ENCODE data around the gene GARRE1. TPM values are rescaled to one million over a fixed set of nuclear protein-coding genes. Genes with fewer than 3 reads are reported as not detected.
"Not testable (repeated sequence)": the region's sequence is repeated elsewhere in the genome, so short reads cannot be mapped to it uniquely, and the experiment has no call there.

Gene GARRE1
- total RNA-seq, 1 donor from 2014 or later: 26.8 TPM

DNA sequence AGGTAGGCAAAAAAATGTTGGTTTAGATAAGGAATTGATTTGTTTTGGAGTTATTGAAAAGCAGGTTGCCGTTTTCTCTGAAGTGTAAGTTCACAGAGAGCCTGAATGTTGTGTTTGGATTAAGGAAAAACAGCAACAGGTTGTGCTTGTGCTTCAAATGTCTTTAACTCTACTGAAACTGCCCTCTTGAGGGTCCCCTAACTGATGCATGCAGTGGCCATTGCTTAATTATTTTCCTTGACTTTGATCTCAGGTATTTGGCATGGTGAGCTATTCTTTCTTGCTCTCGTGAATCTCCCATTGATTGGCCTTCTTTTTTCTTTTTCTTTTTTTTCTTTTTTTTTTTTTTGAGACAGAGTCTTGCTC, 3.2 kb downstream of the GARRE1 start:
- no peak for DNase-seq (ENCODE audit: low read depth in 2 of 2)

DNA sequence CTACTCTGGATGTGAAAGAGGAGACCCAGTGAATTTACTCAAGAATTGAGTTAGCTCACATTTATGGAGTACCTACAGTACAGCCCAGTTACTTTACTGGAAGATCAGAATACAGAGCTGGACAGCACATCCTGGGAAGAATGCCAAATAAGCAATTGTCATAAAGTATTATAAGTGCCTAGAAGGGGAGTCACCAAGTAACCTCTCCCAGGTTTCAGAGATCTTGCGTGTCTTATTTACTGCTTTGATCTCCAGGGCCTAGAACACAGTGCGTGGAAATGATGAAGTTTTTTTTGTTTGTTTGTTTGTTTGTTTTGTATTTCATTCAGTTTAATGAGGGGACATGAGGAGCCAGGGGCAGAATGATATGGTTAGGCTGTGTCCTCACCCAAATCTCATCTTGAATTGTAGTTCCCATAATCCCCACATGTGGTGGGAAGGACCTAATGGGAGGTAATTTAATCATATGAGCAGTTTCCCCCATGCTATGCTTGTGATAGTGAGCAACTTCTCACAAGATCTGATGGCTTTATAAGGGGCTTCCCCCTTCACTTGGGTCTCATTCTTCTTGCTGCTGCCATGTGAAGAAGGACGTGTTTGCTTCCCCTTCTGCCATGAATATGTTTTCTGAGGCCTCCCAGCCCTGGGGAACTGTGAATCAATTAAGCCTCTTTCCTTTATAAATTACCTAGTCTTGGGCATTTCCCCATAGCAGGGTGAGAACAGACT, 5.2 kb downstream of the GARRE1 start:
- peak in 1 of 2 donors; percentile 41 for DNase-seq (ENCODE audit: low read depth in 2 of 2)

DNA sequence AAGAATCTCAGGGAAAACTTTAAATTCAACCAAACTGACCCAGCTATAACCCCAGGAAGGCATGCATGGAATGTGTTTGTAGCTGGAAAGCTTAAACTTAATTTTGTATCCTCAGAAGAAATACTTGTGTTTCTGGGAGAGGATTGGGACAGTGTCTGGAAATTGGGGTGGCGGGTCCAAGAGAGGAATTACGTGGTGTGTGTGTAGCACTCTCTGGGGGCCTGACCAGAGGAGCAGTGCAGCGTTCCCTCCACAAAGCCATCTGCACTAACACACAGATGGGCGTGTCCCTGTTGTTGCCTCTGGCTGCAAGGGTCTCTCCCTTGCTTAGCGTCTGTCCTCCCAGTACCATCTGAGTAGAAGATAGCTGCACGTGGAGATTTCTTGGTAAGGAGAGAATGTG, 6.4 kb downstream of the GARRE1 start:
- no peak for DNase-seq (ENCODE audit: low read depth in 2 of 2)

GRCh38 chr19:34261334-34262109, 7.2 kb downstream of the GARRE1 start:
- no peak for DNase-seq (ENCODE audit: low read depth in 2 of 2)

- DNase-seq (ENCODE audit: low read depth in 2 of 2): no peak
Measured at GRCh38 chr19:34263745-34264237, 9.4 kb downstream of the GARRE1 start.

GRCh38 chr19:34265221-34265650, 10.9 kb downstream of the GARRE1 start:
- peak; percentile 33 to 34 for DNase-seq (ENCODE audit: low read depth in 2 of 2)

- DNase-seq (ENCODE audit: low read depth in 2 of 2): peak in 1 of 2 donors; percentile 42
Measured at GRCh38 chr19:34269081-34269480, 14.7 kb downstream of the GARRE1 start.

DNA sequence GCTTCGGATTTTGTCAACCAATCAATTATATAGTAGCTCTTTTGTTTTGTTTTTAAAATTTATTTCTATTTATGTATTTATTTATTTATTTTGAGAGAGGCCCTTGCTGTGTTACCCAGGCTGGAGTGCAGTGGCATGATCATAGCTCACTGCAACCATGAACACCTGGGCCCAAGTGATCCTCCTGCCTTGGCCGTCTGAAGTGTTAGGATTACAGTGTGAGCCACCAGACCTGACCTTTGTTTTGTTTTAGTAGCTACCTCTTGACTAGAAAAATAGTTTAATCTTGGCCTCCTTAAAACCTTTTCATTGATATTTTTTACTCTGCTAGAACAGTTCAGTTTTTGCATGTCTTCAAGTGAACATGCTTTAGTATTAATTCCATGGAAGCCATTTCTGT, 15.1 kb downstream of the GARRE1 start:
- DNase-seq (ENCODE audit: low read depth in 2 of 2): peak; percentile 18 to 38

DNA sequence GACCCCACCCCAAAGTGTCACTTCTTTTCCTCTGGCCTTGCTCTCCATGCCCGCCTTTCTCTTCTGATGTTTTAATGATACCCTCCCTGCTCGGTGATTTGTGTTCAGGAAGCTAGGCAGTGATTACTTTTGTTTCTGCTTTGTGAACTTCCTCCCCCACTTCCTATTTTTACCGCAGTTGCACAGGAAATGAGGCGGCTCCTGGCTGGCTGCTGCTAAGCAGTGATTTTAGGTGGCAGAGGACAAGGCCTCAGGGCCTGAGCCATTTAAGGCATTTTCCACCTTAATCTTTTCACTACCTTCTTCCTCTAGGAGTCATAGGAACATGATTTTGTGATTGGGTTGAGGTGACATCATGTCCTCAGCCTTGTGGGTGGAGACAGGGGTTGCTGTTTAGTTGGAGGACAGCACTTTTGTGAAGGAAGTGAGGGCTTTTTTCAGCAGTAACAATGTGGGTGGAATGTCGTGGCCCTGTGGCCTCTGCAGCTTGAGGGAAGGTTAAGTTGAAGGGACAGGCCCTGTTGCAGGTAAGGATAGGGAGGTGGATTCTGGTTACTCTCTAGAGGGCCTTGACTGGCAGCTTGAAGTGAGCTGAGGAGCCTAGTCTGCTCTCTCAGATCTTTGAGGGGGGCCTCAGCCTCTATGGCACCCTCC, 15.7 kb downstream of the GARRE1 start:
- peak; percentile 96 for DNase-seq (ENCODE audit: low read depth in 2 of 2)

GRCh38 chr19:34273121-34273520, 18.8 kb downstream of the GARRE1 start:
- DNase-seq (ENCODE audit: low read depth in 2 of 2): no peak

DNA sequence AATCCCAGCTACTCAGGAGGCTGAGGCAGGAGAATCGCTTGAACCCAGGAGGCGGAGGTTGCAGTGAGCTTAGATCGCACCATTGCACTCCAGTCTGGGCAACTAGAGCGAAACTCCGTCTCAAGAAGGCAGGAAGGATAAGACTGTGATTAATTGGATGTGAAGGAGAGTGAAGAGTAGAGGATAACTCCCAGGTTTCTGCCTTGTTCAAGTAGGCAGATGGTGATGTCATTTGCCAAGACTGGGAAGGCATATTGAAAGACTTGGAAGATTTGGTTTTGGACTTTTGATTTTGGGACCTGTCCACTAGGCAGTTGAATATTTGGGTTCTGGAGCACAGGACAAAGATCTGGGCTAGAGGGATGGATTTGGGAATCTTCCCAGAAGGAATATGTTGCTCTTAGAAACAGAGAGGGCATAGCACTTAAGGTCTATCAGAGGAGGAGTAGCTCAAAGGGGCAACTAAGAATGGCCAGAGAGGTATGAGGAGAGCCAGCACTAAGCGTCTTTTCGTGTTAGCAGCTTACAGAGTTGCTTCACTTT, 20.0 kb downstream of the GARRE1 start:
- peak in 1 of 2 donors; percentile 36 for DNase-seq (ENCODE audit: low read depth in 2 of 2)

- DNase-seq (ENCODE audit: low read depth in 2 of 2): peak; percentile 65 to 73
Measured at GRCh38 chr19:34274827-34275625, 20.7 kb downstream of the GARRE1 start.

DNA sequence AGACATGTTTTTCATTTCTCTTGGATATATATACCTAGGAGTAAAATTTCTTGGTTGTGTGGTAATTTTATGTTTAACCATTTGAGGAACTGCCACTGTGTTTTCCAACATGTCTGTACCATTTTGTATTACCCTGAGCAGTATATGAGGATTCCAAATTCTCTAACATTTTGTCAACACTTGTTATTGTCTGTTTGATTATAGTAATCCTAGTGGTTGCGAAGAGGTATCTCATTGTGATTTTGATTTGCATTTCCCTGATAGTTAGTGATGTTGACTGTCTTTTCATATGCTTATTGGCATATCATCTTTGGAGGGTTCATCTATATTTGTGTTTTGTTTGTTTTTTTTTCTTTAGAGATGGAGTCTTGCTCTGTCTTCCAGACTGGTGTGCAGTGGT, 21.4 kb downstream of the GARRE1 start:
- no peak for DNase-seq (ENCODE audit: low read depth in 2 of 2)

GRCh38 chr19:34276614-34277013, 22.3 kb downstream of the GARRE1 start:
- no peak for DNase-seq (ENCODE audit: low read depth in 2 of 2)

GRCh38 chr19:34277244-34277643, 22.9 kb downstream of the GARRE1 start:
- no peak for DNase-seq (ENCODE audit: low read depth in 2 of 2)

- DNase-seq (ENCODE audit: low read depth in 2 of 2): no peak
Measured at GRCh38 chr19:34278783-34279182, 24.4 kb downstream of the GARRE1 start.

DNA sequence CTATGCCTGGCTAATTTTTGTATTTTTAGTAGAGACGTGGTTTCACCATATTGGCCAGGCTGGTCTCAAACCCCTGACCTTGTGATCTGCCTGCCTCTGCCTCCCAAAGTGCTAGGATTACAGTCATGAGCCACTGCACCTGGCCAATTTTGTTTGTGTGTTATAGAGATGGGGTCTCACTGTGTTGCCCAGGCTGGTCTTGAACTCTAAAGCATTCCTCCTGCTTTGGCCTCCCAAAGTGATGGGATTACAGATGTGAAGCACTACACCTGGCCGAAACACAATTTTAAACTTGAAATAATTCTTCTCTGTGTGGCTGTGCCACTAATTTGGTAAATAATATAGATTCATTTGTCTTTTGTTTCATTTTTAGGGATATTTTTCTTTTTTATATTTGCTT, 27.1 kb downstream of the GARRE1 start:
- DNase-seq (ENCODE audit: low read depth in 2 of 2): not testable (repeated sequence)

- DNase-seq (ENCODE audit: low read depth in 2 of 2): peak; percentile 14 to 65
Measured at GRCh38 chr19:34282611-34283519, 28.5 kb downstream of the GARRE1 start.

- DNase-seq (ENCODE audit: low read depth in 2 of 2): no peak
Measured at GRCh38 chr19:34284505-34284904, 30.2 kb downstream of the GARRE1 start.

DNA sequence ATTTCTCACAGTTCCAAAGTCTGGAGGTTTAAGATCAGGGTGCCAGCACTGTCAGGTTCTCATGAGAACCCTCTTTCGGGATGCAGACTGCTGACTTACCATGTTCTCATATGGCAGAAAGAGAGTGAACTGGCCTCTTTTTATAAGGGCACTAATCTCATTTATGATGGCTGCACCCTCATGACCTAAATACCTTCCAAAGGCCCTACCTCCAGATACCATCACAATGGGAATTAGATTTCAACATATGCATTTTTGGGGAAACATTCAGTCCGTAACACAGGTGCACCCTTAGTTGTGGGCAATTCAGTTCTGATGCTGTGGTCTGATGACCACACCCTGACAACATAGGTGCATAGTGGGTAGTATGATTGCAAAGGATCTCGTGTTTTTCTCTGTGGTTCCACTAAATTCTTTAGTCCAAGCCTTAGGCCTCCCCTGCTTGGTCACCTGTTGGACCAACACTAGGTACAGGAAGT, 33.3 kb downstream of the GARRE1 start:
- no peak for DNase-seq (ENCODE audit: low read depth in 2 of 2)
